GM18868 (cell line): ENCODE data around the gene SBF2.
A peak's percentile ranks its signal among the peaks of the same experiment; 100 is the strongest.
"Not testable (repeated sequence)": the region's sequence is repeated elsewhere in the genome, so short reads cannot be mapped to it uniquely, and the experiment has no call there.

Experiments used
- ATAC-seq: cut with Tn5 transposase; IDR thresholded peaks from one replicate; pipeline ENCODE4 v1.9.1; 2021; ENCODE audit warnings: mild to moderate bottlenecking, moderate library complexity; ENCODE audit not compliant: unreplicated experiment

SBF2 gene

DNA sequence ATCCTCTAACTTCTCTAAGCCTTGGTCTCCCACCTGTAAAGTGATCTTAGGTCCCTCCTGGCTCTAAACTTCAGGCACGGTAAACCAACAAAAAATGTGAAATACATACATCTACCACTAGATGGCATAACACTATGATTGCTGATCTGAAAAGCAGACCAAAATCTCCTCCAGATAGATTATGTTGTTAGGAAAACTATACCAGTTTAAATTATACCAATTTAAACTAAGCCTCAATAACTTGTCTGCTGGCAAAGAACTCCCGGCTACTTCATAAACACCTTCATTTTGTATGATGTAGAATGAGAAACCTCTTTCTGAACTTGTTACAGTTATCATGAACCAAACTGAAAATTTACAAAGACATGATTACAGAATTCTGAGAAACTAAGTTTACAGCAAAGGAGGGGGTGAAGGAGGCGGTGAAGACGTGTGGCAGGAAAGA lies 85.9 kb downstream of the SBF2 start:
- ATAC-seq: peak; percentile 49

DNA sequence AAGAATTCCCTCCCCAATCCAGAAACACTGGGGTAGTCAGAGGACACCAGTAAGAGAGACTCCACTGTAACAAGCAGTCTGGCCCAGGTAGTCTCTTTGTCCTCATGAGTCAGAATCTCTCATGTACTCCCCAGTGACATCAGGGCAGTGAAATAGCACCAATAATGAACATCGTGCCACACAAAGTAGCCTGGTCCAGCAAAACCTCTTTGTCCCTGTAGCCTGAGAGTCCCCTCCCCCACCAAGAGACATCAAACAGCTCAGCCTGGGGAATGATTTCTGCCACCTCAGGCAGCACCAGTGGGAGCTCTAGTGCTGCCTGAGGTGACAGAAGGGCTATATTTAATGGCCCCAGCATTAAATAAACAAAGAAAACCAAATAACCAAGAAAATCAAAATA lies 88.1 kb downstream of the SBF2 start:
- ATAC-seq: no peak

DNA sequence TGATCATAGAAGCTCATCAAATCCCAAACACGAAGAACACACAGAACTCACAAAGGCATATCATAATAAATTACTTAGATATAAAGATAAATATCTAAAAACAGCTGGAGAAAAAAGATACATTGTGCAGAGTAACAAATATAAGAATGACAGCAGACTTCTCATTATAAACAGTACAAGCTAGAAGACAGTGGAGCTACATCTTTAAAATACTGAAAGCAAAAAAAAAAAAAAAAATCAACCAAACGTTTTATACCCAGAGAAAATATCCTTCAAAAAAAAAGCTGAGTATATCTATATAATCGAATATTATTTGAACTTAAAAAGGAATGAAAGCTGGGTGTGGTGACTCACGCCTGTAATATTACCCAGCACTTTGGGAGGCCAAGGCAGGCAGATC lies 90.0 kb downstream of the SBF2 start:
- no peak for ATAC-seq

DNA sequence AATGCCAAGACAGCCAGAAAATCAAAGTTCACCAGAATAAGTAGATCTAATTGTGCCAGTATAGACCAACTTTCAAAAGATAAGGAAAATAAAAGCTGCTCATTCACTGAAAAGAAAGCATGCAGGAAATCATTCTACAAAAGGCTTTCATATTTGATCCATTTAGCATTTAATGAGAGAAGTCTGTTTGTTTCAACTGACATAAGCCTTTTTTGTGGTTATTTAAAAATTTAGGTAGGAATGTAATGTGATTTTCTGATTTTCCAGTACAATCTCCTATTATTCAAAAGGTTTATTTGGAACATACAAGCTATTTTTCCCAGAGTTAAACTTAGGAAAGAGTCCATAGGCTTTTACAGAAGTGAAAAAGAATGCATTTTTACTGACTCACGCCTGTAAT lies 92.7 kb downstream of the SBF2 start:
- ATAC-seq: no peak

DNA sequence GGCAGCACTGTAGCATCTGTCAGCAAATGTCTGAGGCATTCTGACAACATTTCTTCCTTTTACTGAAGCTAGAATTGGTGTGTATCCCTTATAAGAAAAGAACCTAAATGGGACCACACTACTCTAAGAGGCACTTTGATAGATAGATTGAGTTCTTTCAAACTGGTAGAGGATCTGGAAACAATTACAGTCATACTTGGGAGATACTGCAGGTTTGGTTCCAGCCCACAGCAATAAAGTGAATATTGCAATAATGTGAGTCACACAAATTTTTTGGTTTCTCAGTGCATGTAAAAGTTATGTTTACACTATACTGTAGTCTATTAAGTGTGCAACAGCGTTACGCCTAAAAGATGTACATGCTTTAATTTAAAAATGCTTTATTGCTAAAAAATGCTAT lies 96.9 kb downstream of the SBF2 start:
- no peak for ATAC-seq

DNA sequence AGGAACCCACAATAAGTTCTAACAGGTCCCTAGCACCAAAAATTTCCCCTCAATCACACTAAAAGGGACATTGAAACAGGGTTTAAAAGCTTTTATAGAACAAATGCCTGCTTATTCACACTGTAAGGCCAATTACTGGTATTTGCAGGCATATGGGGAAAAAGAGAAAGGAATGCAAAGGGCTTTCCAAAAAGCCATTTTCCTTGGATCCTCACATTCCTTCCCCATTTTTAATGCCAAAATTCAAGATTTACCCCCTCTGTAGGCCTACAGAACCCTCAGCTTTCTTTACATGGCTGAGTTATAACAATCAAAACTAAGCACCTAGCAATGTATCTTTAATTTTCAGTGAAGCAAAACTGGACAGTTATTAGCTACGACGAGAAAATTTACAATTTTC lies 102.0 kb downstream of the SBF2 start:
- ATAC-seq: no peak

DNA sequence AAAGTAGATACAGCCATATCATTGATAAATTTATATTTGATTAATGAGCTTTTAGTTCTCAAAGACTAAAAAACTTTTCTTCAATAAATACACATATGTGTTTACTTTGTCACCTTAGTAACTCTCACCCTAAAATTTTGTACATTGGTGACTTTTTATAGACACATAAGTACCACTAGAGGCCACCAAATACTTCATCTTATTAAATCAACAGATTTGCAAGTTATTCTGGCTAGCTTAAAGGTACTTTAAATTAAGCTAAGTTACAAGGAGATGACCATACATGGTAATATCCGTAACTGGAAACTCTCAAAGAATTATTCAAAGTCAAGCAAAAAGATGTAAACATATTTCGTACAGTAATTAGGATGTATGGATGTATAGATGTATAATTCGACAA lies 112.2 kb downstream of the SBF2 start:
- no peak for ATAC-seq

DNA sequence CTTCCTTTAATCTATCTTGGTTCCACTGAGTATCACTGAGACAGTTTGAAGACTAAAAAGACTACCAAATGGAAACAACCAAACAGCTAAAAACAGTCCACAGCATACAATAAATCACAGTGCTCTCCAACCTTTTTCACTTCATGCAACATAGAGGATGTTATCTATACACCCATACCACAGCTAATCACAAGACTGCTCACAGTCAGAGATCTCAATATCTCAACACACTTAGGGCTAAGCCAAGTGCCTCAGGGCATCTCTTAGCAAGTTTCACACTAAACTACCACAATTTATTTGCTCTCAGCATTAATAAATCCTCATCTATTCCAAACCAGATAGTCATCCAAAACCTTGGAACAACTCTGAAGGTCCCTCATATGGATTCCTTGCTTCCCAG lies 129.4 kb downstream of the SBF2 start:
- no peak for ATAC-seq

DNA sequence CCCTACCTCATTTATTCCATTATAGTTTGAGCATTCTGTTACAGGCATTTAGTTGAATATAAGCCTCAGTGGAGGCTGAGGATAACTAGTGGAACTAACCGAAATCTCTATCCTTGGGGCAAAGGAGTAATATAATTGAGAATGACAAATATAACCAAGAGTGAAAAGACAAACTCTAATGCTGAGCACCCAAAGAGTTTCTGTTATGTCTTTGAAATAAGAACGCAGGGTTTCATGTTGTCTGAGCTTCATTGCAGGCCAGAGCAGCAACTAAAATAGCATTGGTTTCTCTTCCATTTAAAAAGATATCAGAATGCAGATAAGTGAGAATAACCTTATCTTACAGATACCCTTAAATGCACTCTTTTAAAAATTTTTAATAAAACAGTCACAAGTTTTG lies 131.8 kb downstream of the SBF2 start:
- ATAC-seq: no peak

DNA sequence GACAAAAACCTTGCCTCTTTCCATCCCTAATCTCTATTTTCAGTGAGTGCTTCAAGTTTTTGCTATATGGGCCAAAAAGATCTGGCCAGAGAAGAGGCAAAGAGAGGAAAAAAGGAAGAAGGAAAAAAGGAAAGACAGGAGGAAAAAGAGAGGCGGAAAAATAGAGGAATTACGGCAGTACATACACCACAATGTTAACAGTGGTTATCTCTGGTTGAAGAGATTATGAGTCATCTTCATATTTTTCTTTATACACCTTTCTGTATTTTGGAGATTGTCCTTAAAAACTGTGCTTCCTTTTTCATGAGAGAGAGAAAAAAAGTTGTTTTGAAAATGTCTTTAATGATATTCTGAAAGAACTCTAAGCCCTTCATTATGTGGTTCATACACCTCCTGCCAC lies 133.7 kb downstream of the SBF2 start:
- no peak for ATAC-seq

DNA sequence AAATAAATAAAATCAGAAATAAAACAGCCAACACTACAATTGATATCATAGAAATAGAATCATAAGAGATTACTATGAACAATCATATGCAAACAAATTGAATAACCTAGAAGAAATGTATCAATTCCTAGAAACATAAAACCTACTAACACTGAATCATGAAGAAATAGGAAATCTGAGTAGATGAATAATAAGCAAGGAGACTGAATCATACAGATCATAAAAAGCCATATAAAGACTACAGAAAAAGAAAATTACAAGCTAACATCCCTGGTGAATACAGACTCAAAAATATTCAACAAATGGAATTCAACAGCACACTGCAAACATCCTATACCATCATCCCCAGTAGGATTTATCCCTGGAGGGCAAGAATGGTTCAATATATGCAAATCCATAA lies 135.6 kb downstream of the SBF2 start:
- ATAC-seq: no peak

DNA sequence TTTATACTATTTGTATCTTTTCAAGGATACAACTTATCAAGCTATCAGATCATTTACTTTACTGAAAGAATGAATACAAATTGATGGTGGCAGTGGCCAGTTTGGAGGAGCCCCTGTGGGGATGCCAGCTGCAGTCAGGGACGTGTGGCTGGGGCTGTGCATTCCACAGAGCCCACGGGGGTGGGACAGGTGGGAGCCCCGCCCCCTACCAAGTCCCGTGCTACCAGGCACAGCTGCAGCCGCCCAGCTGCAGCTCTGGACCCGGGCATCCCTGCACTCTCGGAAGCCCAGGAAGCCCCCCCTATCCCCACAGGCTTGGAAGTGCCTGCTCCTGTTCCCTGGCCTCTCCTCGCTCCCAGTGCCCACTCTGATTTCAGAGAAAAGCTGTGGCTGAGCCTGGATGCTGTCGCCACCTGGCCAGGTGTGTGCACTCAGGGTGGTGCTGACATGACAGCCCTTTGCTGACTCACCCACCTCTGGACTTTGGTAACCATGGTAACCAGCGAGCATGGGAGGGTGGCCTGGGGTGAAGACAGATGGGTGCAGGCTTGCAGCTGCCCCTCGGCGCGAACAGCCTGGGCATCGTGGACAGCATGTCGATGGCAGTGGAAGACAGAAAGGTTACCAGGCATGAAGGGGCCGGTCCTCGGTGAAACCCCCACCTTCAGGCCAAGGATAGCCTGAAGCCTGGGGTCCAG lies 138.1 kb downstream of the SBF2 start:
- no peak for ATAC-seq

DNA sequence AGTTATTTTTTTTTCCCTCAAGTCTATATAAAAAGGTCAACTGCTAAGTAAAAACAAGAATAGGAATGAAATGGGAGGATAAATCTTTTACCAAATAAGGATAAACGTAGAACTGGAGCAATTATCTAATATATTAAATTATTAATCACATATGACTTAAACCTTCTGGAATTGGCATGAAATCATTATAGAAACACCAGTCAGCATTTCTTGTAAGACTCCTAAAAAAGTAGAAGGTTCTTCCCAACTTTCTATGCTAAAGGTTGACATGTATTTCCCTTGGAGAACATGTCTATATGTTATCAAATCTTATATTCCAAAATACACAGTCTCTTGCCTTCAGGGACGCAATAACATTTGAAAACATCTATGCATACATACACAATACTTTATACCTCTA lies 143.2 kb downstream of the SBF2 start:
- ATAC-seq: no peak

DNA sequence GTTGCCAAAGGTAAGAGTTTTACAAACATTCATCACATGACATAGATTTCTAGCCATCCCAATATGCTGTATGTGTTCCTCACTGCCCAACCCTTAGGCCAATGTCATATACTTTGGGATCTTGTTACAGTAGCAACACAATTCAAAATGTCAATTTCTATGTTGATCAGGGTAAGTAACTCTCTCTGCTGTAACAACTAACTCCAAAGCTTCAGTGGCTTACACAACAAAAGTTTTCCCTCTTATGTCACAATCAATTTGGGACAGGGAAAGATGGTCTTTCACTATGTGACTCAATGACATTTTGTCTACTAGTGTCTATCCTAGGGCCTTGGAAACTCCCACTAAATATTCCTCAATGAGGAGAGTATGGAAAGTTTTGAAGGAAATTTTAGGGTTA lies 144.5 kb downstream of the SBF2 start:
- ATAC-seq: no peak

DNA sequence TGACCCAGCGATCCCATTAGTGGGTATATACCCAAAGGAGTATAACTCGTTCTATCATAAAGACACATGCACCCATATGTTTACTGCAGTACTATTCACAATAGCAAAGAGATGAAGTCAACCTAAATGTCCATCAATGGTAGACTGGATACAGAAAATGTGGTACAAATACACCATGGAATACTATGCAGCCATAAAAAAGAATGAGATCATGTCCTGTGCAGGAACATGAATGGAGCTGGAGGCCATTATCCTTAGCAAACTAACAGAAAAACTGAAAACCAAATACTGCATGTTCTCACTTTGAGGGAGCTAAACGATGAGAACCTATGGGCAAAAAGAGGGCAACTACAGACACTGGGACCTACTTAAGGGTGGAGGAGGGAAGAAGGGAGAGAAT lies 146.8 kb downstream of the SBF2 start:
- ATAC-seq: no peak

DNA sequence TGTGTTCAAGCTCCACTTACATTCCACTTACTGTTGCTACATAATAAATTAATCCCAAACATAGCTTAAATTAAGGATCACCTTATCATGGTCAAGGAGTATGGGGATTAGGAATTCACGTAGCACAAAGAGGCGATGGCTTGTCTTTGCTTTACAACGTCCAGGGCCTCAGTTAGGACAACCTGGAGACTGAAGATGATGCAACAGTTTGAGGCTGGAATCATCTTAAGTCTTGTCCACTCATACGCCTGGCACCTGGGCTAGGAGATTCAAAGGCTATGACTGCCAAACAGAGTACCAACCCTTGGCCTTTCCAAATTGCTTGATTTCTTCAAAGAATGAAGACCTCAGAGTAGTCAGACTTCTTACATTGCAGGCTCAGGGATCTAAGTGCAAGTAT lies 149.1 kb downstream of the SBF2 start:
- no peak for ATAC-seq

DNA sequence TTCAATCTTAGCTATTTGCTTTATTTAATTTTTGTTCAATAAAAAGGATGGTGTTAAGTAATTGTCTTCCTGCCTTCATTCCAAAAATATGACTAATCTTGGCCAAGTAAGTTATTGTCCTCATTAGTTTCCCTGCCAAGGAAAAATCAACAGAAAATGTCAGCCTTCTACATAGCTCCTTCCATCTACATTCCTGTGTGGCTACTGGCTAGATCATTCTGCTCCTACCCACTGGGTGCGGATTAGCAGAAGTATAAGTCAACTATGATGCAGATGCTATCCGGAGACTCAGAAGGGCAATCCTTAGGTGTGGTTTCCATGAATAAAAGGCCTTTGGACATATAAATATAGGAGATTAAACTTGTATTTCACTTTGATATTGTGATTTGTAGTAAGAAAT lies 154.4 kb downstream of the SBF2 start:
- ATAC-seq: no peak

DNA sequence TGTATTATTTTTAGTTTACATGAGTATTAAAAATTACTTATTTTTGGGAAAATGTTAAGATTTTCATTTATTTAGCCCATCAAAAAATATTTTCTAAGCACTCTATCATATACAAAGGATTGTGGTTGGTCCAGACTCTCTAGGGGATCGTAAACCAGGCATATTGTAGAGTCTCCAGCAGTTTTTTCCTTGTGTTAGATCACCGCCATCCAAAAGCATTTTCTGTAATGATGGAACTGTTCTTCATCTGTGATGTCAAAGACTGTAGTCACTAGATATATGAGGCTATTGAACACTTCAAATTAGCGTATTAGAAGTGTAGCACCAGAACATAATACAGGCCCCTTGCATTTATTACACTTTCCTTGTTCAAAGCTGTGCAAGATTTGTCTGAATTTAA lies 154.9 kb downstream of the SBF2 start:
- no peak for ATAC-seq

DNA sequence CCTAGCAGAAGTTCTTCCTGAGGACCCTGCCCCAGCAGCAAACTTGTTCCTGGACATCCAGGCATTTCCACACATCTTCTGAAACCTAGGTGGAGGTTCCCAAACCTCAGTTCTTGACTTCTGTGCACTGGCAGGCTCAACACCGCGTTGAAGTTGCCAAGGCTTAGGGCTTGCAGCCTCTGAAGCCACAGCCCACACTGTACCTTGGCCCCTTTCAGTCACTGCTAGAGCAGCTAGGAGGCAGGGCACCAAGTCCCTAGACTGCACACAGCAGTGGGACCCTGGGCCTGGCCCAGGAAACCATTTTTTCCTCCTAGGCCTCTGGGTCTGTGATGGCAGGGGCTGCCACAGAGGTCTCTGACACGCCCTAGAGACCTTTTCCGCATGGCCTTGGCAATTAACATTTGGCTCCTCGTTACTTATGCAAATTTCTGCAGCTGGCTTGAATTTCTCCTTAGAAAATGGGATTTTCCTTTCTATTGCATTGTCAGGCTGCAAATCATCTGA lies 159.0 kb downstream of the SBF2 start:
- ATAC-seq: no peak

DNA sequence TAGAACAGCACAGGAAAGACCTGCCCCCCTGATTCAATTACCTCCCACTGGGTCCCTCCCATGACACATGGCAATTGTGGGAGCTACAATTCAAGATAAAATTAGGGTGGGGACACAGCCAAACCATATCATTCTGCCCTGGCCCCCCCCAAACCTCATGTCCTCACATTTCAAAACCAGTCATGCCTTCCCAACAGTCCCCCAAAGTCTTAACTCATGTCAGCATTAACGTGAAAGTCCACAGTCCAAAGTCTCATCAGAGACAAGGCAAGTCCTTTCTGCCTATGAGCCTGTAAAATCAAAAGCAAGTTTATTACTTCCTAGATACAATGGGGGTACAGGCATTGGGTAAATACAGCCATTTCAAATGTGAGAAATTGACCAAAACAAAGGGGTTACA lies 159.8 kb downstream of the SBF2 start:
- ATAC-seq: not testable (repeated sequence)

DNA sequence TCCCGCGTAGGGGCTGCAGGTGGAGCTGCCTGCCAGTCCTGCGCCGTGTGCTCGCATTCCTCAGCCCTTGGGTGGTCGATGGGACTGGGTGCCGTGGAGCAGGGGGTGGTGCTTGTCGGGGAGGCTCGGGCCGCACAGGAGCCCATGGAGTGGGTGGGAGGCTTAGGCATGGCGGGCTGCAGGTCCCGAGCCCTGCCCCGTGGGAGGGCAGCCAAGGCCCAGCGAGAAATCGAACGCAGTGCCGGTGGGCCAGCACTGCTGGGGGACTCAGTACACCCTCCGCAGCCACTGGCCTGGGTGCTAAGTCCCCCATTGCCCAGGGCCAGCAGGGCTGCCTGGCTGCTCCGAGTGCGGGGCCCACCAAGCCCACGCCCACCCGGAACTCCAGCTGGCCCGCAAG lies 160.8 kb downstream of the SBF2 start:
- ATAC-seq: not testable (repeated sequence)

DNA sequence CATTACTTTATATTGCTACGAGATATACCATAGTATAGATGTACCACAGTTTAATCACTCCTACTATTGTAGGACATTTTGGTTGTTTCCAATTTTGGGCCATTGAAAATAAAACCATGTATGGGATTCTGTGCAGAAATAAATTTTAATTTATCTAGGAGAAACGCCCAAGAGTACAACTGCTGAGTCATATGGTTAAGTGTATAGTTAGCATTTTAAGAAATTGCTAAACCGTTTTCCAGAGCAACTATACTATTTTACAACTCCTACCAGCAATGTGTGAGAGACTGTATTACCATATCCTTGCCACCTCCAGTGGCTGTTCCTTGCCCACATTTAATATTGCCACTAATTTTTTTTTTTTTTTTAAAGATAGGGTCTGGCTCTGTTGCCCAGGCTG lies 163.1 kb downstream of the SBF2 start:
- ATAC-seq: no peak

DNA sequence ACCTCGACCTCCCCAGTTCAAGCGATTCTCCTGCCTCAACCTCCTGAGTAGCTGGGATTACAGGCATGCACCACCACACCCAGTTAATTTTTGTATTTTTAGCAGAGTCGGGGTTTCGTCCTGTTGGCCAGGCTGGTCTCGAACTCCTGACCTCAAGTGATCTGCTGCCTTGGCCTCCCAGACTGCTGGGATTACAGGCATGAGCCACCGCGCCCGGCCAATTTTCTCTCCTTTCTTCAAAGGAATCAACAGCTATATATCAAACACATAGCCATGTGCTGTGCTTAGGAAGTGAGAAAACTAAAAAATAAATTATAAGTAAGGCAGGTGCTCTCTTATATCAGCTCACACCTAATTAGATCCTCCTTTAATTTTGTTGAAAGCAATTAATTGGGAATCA lies 164.8 kb downstream of the SBF2 start:
- not testable (repeated sequence) for ATAC-seq
